ENCODE measurements around the gene RAB17. TPM values are rescaled to one million over a fixed set of nuclear protein-coding genes. Genes with fewer than 3 reads are reported as not detected.
A peak's percentile ranks its signal among the peaks of the same experiment; 100 is the strongest.

The RAB17 gene
- total RNA-seq, 1 experiment from 2014 or later, result not detected

GRCh38 chr2:237574894-237575868 lies 15.4 kb downstream of the RAB17 start:
- Histone ChIP-seq H3K27me3 (no peaks in the 10 kb centered on the region), H3K36me3 (no peaks in the 10 kb centered on the region), H3K4me3 (no peak overlapping the region), H3K9me3 (no peaks in the 10 kb centered on the region)
- no peak for DNase-seq

- no peaks in the 10 kb centered on the region for H3K27me3 ChIP-seq
- H3K36me3 ChIP-seq, result no peaks in the 10 kb centered on the region
- DNase-seq, result no peak
- H3K9me3 ChIP-seq, result no peaks in the 10 kb centered on the region
- no peak overlapping the region for H3K4me3 ChIP-seq
These were observed 16.1 kb downstream of the RAB17 start for GRCh38 chr2:237574467-237574866.

GRCh38 chr2:237573721-237574415 lies 16.7 kb downstream of the RAB17 start:
- Histone ChIP-seq H3K9me3 (no peaks in the 10 kb centered on the region), H3K27me3 (no peaks in the 10 kb centered on the region), H3K4me3 (no peak overlapping the region), H3K36me3 (no peaks in the 10 kb centered on the region)
- DNase-seq, result no peak

- no peak for DNase-seq
- H3K4me3 ChIP-seq, result no peak overlapping the region
These were observed 17.8 kb downstream of the RAB17 start for GRCh38 chr2:237572742-237573101.

GRCh38 chr2:237572021-237572741 lies 18.4 kb downstream of the RAB17 start:
- no peaks in the 10 kb centered on the region for H3K27me3 ChIP-seq
- no peaks in the 10 kb centered on the region for H3K36me3 ChIP-seq
- no peak overlapping the region for H3K4me3 ChIP-seq
- DNase-seq, result peak; percentile 83
- no peaks in the 10 kb centered on the region for H3K9me3 ChIP-seq

More at GRCh38 chr2:237572742-237573101, 17.8 kb downstream of the RAB17 start:
- no peaks in the 10 kb centered on the region for H3K9me3 ChIP-seq
- no peaks in the 10 kb centered on the region for H3K36me3 ChIP-seq
- H3K27me3 ChIP-seq, result no peaks in the 10 kb centered on the region

- Histone ChIP-seq H3K9me3 (no peaks in the 10 kb centered on the region), H3K4me3 (no peak overlapping the region), H3K27me3 (no peaks in the 10 kb centered on the region), H3K36me3 (no peaks in the 10 kb centered on the region)
- DNase-seq, result no peak
These were observed 19.0 kb downstream of the RAB17 start for GRCh38 chr2:237571551-237571950.

- no peak for DNase-seq
- Histone ChIP-seq H3K27me3 (no peaks in the 10 kb centered on the region), H3K4me3 (no peak overlapping the region), H3K36me3 (no peaks in the 10 kb centered on the region), H3K9me3 (no peaks in the 10 kb centered on the region)
These were observed 19.7 kb downstream of the RAB17 start for GRCh38 chr2:237570776-237571335.

- Histone ChIP-seq H3K9me3 (no peaks in the 10 kb centered on the region), H3K4me3 (no peak overlapping the region)
- no peak for DNase-seq
These were observed 20.6 kb downstream of the RAB17 start for GRCh38 chr2:237569896-237570295.

GRCh38 chr2:237569041-237569440 lies 21.5 kb downstream of the RAB17 start:
- Histone ChIP-seq H3K4me3 (no peak overlapping the region), H3K27me3 (no peaks in the 10 kb centered on the region), H3K36me3 (no peaks in the 10 kb centered on the region), H3K9me3 (no peaks in the 10 kb centered on the region)
- no peak for DNase-seq

More at GRCh38 chr2:237569896-237570295, 20.6 kb downstream of the RAB17 start:
- H3K27me3 ChIP-seq, result no peaks in the 10 kb centered on the region
- no peaks in the 10 kb centered on the region for H3K36me3 ChIP-seq

- DNase-seq, result no peak
- no peaks in the 10 kb centered on the region for H3K27me3 ChIP-seq
- no peaks in the 10 kb centered on the region for H3K9me3 ChIP-seq
- H3K4me3 ChIP-seq, result no peak overlapping the region
- no peaks in the 10 kb centered on the region for H3K36me3 ChIP-seq
These were observed 22.3 kb downstream of the RAB17 start for GRCh38 chr2:237568121-237568660.

- no peaks in the 10 kb centered on the region for H3K36me3 ChIP-seq
- DNase-seq, result no peak
- no peaks in the 10 kb centered on the region for H3K9me3 ChIP-seq
- no peaks in the 10 kb centered on the region for H3K27me3 ChIP-seq
- H3K4me3 ChIP-seq, result no peak overlapping the region
These were observed 23.1 kb downstream of the RAB17 start for GRCh38 chr2:237567276-237568029.

- no peak for DNase-seq
- H3K4me3 ChIP-seq, result no peak within 1 kb of the TSS
- H3K36me3 ChIP-seq, result no peaks in the 10 kb centered on the region
- H3K27me3 ChIP-seq, result no peaks in the 10 kb centered on the region
- H3K9me3 ChIP-seq, result no peaks in the 10 kb centered on the region
These were observed 23.9 kb downstream of the RAB17 start, which contains the start of gene PRLH for GRCh38 chr2:237566401-237567235. PRLH (plus strand) TSS chr2:237566574; CDS start chr2:237566574, 0 bp downstream.

GRCh38 chr2:237565974-237566373 lies 24.6 kb downstream of the RAB17 start:
- H3K9me3 ChIP-seq, result no peaks in the 10 kb centered on the region
- DNase-seq, result no peak
- H3K4me3 ChIP-seq, result no peak overlapping the region
- H3K36me3 ChIP-seq, result no peaks in the 10 kb centered on the region
- no peaks in the 10 kb centered on the region for H3K27me3 ChIP-seq

GRCh38 chr2:237564526-237565131 lies 25.9 kb downstream of the RAB17 start:
- no peak for DNase-seq
- Histone ChIP-seq H3K27me3 (no peaks in the 10 kb centered on the region), H3K9me3 (no peaks in the 10 kb centered on the region), H3K36me3 (no peaks in the 10 kb centered on the region), H3K4me3 (no peak overlapping the region)

GRCh38 chr2:237563816-237564215 lies 26.7 kb downstream of the RAB17 start:
- Histone ChIP-seq H3K4me3 (no peak overlapping the region), H3K36me3 (no peaks in the 10 kb centered on the region), H3K9me3 (no peaks in the 10 kb centered on the region), H3K27me3 (no peaks in the 10 kb centered on the region)
- DNase-seq, result peak; percentile 25

Measured in MG63 (cell line).